GM12801 (cell line): ENCODE measurements around the gene TMEM129.

ENCODE experiments used
- CTCF ChIP-seq: IDR thresholded peaks from one replicate; pipeline ENCODE4 v1.5.1; 2011; ENCODE audit warnings: control low read depth; ENCODE audit not compliant: insufficient read length; ENCODE audit errors: extremely low read depth

Gene TMEM129

DNA sequence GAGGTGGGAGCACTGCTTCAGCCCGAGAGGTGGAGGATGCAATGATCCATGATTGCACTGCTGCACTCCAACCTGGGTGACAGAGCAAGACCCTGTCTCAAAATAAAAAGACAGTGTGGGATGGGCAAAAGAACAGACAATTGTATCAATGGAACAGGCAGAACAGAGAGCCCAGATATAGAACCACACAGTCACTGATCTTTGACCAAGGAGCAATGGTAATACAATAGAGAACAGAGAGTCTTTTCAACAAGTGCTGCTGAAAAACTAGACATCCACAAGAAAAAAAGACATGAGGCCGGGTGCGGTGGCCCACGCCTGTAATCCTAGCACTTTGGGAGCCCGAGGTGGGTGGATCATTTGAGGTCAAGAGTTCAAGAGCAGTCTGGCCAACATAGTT lies 42.9 kb downstream of the TMEM129 start:
- no peak for TF ChIP-seq CTCF

DNA sequence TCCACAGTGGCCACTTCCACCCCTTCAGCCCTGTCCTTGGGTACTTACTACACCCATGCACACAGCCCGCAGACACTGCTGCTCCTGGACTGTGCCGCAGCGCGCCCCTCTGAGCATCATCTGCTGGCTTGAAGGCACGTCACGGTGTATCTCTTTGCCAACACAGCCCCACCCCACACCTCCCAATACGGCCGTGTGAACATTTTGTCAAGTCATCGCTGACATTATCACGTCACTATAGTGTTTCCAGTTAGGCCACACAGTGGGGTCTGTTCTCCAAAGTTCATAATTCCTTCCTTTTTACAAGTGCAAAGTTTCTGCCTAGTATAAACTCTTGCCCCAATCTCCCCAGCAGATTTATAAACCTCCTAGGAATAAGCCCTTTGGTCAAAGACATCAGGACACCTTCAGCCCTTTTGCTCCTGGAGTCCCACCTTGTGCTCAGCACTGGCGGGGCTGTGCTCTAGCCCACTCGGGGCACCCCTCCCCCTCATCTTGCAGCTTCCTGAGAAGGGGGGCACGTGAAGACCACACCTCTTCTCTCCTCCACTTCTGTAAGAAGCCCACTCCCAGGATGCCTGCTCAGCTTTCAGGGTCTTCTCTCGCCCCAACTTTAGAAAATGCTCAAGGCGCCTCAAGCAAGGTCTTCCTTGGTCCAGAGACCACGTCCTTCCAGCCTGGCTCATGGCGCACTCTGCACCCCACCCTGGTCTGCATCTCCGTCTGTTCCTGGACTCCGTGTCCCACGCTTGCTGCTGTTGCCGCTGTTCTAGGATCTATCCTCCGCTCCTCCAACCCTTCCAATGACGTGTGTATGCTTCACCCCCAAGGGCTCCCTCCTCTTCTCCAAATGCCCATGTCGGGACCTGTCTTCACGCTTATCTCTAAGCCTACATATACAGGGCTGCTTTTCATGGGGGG lies 44.3 kb downstream of the TMEM129 start:
- TF ChIP-seq CTCF = no peak

DNA sequence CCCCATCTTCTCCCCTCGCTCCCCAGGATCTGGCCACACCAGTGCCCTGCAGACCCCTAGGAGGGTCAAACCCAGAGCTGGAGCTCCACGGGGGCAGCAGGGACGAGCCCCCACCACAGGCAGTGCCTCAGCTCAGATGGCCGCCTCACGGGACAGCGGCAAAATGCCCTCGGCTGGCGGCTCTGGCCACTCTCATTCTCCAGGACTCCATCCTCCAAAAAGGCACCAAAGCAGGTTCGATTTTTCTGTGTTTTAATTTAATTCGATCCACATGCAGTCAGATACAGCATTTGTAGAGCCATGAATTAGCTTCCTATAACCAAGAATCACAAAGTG lies 45.4 kb downstream of the TMEM129 start:
- TF ChIP-seq CTCF = no peak

- no peak for TF ChIP-seq CTCF
Observed at GRCh38 chr4:1675136-1675801, 45.9 kb downstream of the TMEM129 start.

DNA sequence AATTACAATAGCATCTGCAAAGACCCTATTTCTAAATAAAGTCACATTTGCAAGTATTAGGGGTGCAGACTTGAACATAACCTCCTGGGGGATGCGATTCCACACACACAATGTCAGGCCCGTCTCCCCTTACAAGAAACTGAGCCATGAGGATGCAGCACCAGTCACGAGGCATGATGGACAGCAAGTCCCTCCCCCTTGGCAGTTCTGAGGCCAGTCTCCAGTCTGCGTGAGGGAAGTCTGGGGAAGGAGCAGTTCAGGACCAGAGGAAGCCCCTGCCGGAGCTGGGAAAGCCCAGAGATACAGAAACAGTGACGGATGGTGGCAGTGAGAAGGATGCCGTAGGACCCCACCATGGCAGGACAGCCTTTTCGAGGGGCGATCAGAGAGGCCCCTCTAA lies 46.4 kb downstream of the TMEM129 start:
- TF ChIP-seq CTCF = no peak

DNA sequence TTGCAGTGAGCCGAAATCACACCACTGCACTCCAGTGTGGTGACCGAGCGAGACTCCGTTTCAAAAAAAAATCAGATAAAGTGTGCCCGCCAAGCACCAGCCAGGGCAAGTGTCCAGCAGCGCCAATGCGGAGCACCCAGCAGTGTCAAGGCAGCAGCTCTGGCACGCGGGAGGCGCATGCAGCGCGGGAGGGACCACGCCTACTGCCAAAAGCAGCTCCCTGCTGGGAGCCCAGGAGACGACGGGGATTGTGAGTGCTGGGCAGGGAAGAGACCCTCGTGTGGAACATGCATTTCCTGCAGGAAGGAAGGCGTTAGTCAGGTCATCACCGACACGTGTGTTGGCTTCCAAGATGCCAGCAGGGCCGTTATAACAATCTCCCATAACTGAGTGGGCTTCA lies 47.5 kb downstream of the TMEM129 start:
- no peak for TF ChIP-seq CTCF

DNA sequence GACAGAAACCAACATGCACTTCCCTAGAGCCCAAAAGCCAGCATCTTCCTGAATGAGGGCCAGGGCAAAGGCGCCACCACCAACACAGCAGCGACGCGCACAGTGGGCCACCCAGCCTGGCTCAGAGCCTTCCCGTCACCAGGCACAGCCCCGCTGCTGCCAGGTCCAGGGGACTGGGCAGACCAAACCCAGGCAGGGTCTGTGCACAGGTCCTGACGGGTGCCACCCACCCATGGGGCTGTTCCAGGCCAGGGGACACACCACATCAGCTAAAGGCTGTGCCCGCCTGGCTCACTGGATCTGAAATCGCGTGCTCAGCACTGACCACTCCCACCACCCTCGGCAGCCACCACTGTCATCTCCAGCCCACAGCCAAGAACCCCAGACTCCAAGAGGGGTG lies 50.8 kb downstream of the TMEM129 start:
- no peak for TF ChIP-seq CTCF
